Hematopoietic multipotent progenitor cell treated with erythropoietin and hydrocortisone succinate and interleukin-3 and kit ligand, for 6 days (in vitro differentiated cells): ENCODE data around the gene PRKAG2.

ENCODE experiments used
- DNase-seq: peaks from one replicate; pipeline ENCODE4 v3.0.0-alpha.2; 2015

Gene PRKAG2

DNA sequence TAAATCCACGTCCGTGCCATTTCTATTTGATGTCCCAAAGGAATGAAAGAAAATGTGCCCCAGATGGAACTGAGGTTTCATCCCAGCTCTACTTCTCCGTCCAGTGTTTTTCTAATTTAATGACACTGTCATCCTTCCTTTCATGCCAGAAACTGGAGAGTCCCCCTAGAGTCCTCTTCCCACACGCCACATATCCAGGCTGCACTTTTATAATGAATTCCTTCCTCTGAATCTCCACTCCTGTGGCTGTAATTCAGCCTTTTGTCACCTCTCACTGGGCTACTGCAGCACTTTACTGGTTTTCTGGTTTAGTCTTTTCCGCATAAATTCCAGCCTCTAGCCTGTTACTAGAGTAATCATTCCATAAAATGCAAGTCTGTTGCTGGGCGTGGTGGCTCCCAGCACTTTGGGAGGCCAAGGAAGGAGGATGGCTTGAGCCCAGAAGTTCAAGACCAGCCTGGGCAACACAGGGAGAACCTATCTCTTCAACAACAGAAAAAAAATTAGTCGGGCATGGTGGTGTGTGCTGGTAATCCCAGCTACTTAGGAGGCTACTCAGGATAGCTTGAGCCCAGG, 214.6 kb downstream of the PRKAG2 start:
- DNase-seq: no peak

DNA sequence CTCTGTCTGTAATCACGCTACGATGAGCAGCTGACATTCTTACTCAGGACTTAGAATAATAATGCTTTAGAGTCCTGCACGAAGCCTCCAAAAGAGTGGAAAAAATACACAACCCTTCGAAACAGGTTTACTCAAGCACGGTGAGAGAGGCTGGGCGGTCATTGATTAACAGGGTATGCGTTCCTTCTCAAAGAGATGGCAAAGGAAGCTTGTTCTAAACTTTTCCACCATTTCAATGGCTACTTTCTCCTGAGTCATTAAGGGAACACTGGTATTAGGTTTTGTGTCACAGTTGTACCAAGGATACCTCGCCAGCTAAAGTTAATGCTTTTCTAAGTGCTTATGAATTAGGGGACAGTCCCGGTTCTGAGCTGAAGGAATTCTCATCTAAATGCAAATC, 215.3 kb downstream of the PRKAG2 start:
- no peak for DNase-seq

DNA sequence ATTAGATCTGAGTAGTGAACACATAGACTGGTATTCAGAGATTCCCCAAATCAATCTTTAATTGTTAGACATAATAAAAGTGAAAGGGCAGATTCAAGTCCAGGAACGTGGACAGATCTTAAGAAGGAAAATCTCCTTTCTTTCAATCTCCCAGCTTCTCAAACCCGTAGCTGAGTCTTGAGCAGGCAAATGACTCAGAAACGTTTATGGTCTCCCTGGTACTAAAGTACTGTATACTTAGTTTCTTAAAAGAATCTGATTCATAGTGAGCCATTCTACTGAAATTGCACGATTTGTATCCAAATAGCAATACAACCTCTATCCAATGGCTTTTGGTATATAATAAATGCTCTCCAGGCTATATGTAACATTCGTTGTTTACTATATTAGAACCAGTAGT, 216.8 kb downstream of the PRKAG2 start:
- DNase-seq: no peak

DNA sequence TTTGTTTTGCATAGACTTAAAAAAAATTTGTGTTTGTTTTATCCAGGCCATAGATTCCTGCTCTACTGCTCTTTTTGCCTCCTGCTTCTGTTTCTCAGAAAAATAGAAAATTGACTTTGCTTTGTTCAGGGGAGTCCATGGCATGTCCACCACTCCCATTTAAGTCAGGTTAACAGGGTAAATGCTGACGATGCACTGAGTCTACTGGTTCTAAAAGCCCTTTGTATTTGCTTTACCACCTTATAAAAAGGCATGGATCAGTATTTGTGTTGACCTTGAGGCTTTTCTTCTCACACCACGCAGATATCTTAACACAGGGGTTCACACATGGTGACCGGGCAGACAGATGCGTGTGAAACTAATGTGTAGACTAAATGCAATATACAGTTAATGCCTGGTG, 217.7 kb downstream of the PRKAG2 start:
- no peak for DNase-seq

DNA sequence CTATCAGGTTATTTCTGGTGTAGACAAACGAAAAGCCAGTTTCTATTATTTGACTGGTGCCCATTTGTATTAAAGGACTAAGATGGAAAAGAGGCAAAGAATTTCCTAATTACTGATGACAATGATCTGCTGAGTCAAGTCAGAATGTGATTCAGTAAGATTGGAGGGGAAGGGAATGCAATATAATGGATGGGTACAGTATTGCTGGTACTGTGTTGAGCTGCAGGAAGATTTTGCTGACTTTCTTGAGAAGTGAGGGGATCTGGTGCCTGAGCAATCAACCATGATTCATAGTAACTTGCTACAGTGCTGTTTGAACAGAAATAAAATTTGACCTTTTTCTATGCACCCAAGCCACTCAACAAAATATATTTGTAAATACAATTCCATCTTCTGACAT, 218.1 kb downstream of the PRKAG2 start:
- no peak for DNase-seq

DNA sequence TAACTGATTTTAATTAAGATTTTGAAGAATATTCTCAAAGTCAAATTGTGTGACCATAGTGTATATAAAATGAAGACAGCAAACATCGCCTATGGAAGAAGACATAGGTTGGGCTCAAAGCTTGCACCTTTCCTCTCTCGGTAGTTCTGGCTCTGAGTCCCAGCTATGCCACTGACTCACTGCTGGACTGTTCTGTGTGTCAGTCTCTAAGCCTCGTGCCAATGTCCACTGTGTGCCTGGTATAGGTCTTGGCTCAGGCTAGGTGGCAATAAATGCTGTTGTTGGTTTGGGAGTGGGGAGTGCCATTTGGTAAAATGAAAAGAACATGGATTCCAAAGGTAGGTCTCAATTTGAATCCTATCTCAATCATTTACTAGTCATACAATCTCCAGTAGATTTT, 219.7 kb downstream of the PRKAG2 start:
- DNase-seq: no peak

DNA sequence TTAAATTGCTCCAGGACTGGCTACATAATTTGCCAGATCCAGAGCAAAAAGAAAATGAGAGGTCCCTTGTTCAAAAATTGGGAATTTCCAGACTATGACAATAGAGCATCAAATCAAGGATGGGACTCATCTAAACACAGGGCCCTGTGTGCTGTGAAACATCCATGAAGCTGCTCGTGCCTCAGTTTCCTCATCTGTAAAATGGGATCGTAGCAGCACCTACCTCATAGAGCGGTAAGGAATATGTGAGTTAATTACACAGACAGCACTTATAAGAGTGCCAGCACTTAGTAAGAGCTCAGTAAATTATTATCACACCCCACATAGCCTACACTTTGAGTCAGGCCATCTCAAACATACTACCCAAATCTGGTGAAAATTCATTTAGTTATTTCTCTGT, 221.4 kb downstream of the PRKAG2 start:
- no peak for DNase-seq

DNA sequence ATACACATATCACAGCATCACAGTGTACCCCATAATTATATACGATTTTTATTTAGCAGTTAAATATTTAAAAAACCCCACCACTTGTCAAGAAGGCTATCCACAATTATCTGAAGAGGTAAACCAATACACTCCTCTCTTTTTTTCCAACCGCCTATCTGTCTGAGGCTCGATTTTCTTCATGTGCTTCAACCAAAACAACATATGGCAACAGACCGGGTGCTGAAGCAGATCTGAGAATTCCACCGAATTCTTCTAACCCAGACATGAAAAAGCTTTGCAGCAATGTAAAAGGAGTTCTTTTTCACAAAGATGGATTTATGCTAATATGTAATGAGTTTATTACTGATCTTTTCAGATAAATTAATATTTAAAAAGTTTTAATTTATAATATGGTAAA, 224.8 kb downstream of the PRKAG2 start:
- DNase-seq: no peak

DNA sequence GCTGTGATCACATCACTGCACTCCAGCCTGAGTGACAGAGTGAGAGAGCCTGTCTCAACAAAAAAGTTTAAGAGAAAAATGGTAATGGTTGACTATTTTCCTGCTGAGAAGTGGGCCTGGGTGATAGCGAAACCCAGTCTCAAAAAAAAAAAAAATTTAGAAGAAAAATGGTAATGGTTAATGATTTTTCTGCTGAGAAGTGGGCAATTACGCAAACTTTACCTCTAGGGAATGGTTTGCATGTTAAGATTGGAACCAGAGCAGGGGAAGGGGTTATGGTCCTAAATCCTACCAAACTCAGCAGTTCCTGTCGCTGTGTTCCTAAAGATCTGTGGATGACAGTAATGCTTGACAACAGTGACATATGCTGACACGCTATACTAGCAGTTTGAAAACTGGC, 226.8 kb downstream of the PRKAG2 start:
- DNase-seq: no peak

DNA sequence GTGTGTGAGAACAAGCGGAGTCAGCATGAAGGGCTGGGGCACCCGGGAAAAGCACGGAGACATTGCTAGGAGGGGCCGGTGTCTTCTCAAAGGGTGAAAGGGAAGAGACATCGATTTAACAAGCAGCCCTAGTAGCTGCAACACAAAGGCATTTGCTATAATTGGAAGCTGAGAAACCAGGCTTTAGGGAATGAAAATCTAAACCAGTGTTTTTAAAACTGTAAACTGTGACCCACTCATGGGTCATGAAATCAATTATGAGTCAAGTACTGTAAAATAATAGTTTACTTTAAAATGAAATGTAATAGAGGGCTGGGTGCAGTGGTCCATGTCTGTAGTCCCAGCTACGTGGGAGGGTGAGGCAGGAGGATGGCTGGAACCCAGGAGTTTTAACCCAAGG, 228.5 kb downstream of the PRKAG2 start:
- no peak for DNase-seq

DNA sequence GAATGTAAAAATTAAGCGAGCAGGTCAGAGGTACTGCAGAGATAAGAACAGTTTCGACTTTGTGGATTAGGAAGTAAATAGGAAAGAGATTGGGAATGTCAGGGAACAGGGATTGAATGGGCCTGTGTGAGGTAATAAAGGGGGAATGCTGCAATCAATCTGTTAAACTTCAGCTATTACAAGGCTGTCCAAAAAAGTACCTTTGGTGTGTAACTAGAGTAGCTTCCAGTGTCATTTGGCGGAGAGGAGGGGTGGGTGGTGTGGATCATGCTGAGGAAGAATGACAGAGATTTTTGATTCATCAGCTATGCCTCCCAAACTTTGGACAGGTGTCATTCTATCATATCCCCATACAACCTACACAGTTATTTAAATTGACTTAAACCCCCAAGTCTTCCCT, 229.0 kb downstream of the PRKAG2 start:
- no peak for DNase-seq

DNA sequence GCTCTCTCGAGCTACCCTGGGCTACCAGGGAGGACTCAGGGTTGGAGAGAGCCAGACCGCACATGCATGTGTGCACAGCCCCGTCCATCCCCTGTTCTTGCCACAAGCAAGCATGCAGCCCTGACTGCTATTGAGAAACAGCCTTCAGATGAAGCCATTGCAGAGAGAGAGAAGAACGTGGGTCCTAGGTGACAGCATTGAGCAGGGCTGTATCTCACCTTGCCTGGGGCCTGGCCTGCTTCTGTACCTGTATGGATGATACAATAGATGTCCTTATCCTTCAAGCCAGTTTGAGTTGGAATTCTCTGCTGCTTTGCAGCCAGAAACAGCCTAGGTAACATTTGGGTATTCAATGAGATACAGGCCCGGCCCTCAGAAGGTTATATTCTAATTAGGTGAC, 229.9 kb downstream of the PRKAG2 start:
- no peak for DNase-seq

DNA sequence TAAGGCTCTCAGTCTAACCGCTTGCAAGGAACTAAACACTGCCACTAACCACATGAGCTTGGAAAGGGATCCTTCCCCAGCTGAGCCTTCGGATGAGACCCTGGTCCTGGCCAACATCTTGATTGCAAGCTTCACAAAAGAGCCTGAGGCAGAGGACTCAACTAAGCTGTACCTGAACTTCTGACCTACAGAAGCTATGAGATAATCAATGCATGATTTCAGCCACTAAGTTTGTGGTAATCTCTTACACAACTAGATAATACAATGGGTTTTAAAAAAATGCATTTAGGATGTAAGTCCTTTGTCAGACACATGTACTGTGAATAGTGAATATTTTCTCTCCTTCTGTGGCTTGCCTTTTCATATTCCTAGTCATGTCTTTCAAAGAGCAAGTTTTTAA, 231.6 kb downstream of the PRKAG2 start:
- no peak for DNase-seq

DNA sequence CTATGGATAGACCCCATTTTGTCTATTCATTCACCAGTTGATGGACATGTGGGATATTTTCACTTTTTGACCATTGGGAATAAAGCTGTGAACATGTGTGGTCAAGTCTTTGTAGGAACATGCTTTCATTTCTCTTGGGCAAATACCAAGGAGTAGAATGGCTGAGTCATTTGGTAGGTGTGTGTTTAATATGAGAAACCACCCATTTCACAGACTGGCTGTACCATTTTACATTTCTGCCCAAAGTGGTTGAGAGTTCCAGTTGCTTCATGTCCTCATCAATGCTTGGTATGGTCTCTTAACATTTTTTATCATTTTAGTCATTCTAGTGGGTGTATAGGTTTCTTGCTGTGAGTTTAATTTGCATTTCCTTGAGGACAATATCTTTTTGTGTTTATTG, 232.4 kb downstream of the PRKAG2 start:
- no peak for DNase-seq

DNA sequence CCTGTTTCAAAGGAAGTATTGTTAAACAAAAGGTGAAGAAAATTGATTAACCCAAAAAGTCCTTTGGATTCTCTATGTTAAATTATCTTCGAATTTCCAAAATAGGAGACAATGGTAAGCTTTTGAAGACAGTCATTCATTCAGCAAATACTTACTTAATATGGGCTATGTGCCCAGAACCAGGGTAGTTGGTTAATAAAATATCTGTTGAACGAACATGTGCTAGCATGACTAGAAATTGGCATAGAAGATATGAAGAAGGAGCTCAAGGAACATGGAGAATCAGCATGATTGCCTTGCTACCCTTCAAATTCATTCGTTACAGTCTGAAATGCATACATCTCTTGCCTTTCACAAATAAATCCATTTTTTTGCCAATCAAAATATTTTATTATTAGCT, 234.2 kb downstream of the PRKAG2 start:
- DNase-seq: no peak

DNA sequence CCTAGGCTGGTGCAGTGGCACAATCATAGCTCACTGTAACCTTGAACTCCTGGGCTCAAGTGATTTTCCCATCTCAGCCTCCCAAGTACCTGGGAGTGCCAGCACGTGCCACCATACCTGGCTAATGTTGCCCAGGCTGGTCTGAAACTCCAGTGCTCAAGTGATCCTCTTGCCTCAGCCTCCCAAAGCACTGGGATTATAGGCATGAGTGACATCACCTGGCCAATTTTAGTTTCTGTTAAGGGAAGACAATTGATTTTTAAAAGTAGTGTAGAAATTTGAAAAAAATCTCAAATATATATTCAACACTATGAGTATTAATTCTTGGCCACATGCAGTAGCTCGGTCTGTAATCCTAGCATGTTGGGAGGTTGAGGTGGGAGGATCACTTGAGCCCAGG, 235.3 kb downstream of the PRKAG2 start:
- DNase-seq: no peak

DNA sequence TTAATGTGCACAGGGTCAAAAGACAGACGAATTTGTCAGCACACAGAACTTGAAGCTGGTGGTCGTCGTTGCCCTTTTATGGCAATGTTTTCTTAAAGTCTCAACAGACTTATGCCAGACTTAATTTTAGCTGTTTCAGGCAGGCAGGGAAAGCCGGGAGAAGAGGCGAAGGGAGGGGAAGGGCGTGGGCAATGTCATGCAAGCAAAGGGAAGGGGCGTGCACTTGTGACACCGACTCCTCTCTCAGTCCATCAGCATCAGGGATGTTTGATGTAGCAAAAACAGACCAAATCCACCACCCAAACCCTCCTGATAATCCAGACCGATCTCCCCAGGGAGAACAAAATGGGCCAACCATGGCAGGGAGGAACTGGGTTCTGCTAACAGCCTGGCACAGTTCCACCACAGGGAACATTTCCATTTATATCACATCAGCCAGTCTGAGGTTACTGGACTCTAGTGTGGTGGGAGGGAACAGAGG, 239.1 kb downstream of the PRKAG2 start:
- no peak for DNase-seq

DNA sequence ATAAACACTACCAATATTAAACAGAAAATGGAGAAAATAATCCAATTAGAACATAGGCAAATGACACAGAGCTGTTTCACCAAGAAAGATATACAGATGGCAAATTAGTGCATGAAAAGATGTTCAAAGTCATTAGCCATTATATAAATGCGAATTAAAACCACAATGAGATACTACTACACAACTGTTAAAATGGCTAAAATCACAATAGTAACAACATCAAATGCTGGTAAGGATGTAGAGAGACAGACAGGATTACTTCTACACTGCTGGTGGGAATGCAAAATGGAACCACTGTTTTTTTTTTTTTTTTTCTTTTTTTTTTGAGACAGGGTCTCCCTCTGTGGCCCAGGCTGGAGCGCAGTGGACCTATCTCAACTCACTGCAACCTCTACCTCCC, 242.3 kb downstream of the PRKAG2 start:
- no peak for DNase-seq

DNA sequence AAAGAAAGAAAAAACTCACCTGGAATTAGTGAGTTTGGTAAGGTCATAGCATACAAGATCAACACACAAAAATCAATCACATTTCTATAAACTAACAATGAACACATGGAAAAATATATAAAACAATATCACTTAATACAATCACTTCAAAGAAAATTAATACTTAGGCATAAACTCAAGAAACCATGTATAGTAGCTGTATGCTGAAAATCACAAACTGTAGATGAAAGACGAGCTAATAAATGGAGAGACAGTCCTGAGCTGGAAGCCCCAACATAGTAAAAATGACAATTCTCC, 243.5 kb downstream of the PRKAG2 start:
- no peak for DNase-seq

DNA sequence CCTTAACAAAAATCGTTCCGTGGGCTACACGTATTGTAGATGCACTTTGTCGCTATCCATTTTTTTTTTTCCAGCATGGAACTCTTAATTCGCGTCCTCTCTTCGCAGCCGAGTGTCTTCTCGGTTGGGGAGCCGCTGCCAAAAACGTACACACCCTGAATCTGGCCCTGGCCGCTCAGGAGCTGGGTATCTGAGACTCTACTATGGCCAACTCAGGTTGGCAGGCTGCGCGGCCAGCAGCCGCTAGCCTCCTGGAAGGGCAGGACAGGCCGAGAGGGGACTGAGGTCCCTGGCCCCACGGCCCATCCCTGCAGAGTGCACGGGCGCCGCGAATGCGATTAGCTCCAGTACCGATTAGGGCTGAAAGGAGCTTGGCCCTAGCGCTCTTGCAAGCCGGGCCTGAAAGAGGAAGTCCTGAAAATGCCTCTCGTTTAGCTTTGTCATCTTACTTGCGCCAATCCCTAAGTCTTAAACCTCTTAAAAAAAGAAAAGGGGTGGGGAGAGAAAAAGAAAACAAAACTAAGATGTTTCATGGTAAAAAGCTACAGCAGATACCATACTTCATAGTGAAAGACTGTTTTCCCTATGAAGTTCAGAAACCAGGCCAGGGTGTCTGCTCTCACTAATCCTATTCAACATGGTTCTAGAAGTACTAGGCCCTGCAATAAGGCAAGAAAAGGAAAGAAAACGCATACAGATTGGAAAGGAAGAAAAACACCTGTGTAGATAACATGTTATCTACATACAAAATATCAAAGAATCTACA, 244.0 kb downstream of the PRKAG2 start:
- peak; percentile 89 for DNase-seq

DNA sequence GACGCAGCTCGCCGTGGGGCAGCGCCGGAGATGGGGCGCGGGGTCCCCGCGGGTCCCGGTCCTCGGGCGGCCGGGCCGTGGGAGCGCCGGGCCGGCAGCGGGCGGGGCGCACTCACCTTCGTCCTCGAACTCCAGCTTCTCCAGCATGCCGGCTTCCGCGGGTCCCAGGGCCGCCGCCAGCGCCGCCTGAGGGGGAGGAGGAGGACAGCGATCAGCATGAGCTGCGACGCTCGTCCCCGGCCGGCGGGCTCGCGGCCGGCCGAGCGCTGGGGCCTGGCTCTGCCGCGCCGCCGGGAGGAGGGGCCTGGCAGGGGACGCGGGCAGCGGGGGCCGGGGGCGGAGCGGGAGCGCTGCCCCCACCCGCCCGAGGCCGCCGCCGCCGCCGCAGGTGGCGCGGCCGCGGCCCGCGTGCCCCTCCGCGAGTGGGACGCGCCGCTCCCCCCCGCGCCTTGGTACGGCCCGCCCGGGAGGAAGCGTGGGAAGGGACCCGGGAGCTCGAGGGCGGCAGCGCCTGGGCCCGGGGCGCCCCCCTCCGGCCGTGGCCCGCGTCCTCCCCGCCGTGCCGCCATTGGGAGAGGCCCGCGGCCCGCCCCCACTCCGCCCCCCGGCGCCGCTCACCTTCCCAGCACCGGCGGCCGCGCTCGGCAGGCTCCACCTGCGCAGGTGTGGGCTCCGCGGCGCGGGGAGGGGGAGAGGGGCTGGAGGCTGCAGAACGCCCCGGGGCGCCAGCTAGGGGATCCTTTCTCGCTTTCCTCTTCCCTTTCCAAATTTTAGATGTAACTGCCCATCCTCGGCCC, 244.8 kb downstream of the PRKAG2 start:
- peak; percentile 80 for DNase-seq

DNA sequence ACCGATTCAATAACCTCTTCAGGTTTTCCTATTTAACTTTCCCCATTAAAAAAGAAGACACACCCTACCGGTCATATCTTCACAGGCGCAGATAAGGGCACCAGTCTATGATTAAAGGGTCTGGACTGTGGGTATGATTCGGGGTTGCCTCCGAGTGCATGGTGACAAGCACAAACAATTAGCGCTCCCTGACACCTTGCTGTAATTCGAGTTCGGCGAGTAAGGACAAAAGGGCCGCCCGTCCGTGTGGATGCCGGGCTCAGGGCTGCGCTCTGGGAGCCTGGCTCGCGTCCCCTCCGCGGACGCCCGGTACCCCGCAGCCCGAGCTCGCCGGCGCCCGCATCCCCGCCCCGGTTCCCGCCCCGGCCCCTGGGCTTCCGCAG, 245.4 kb downstream of the PRKAG2 start:
- peak; percentile 68 for DNase-seq

DNA sequence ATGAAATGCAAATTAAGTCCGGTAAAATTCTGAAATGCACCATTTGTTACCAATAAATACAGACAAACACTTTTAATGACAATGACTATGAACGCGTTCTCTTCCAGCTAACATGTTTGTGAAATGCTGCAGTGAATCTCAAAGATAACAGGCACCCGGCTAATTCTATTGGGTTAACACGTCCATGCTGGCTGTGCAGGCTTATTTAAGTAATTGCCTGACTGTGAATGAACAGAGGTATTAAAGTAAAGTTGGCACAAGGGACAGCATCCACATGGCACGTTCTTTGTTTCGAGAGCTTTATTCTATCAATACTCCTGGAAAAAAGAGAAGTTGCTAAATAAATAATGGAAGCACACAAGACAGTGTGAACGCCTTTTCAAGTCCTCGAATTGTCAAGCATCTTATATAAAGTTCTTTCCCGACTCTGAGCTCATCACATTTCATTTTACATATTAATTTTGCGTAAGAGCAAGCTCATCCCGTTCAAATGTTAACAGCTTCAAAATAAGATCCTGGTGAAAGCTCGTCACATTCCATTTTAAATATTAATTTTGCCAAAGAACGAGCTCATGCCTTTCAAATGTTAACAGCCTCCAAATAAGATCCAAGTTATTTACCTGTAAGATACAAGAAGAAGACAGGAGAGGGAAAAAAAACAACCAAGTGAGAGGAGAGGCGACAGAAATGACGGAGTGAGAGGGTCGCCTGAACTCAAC, 245.9 kb downstream of the PRKAG2 start:
- peak; percentile 32 for DNase-seq

DNA sequence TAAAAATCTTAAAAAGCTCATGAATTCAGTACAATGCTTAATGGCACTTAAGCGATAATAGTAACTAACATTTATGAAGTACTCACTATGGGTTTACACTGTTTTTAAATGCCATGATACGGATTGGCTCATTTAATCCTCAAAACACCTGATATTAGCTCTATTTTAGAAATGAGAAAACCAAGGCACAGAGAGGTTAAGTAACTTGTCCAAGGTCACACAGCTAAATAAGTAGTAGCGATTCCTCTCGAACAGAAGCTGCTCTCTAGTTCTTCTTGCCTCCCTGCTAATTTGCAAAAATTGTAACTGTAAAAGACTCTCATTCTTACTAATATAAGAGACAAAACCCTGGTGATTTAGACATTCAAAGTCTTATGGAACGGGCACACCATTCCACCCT, 246.6 kb downstream of the PRKAG2 start:
- DNase-seq: no peak
